ENCODE data around the gene TICRR. TPM values are rescaled to one million over a fixed set of nuclear protein-coding genes. Genes with fewer than 3 reads are reported as not detected.
A peak's percentile ranks its signal among the peaks of the same experiment; 100 is the strongest.

TICRR gene
- total and polyA plus RNA-seq, 9 donors: 0.08 to 0.32 (median 0.25) TPM

- Histone ChIP-seq H3K9me3 (no peaks in the 10 kb centered on the region), H3K27me3 (no peaks in the 10 kb centered on the region), H3K36me3 (no peaks in the 10 kb centered on the region), H3K27ac (no peak overlapping the region), H3K4me3 (no peak overlapping the region), H3K4me1 (ENCODE audit: insufficient read depth) (no peaks in the 10 kb centered on the region)
- TF ChIP-seq EP300 (IDR thresholded peaks at IDR 0.05) (no peak), CTCF (IDR thresholded peaks at IDR 0.05) (no peak), POLR2A (IDR thresholded peaks at IDR 0.05) (no peak)
- WGBS, 3 donors: 96 to 98% (median 97%) methylated on average over 5 of the region's 5 CpGs
- intact Hi-C loops (cut with DNase I): loop anchor here in 1 of 4 donors (10.0 kb wide), 1 partner anchor 105 kb away; no protein-coding TSS in a partner anchor
- DNase-seq: no peak
Measured at GRCh38 chr15:89640245-89640644, 65.0 kb downstream of the TICRR start.

GRCh38 chr15:89641053-89641452, 65.8 kb downstream of the TICRR start:
- WGBS, 3 donors: 81 to 88% (median 87%) methylated on average over 5 of the region's 5 CpGs
- H3K27me3 ChIP-seq: no peaks in the 10 kb centered on the region
- TF ChIP-seq EP300 (IDR thresholded peaks at IDR 0.05) (no peak), POLR2A (IDR thresholded peaks at IDR 0.05) (no peak), CTCF (IDR thresholded peaks at IDR 0.05) (no peak)
- H3K9me3 ChIP-seq: no peaks in the 10 kb centered on the region
- H3K4me1 ChIP-seq (ENCODE audit: insufficient read depth): no peaks in the 10 kb centered on the region
- no peaks in the 10 kb centered on the region for H3K36me3 ChIP-seq
- H3K27ac ChIP-seq: no peak overlapping the region
- no peak for DNase-seq
- intact Hi-C loops (cut with DNase I): loop anchor here in 1 of 4 donors (10.0 kb wide), 1 partner anchor 104 kb away; no protein-coding TSS in a partner anchor
- no peak overlapping the region for H3K4me3 ChIP-seq

DNA sequence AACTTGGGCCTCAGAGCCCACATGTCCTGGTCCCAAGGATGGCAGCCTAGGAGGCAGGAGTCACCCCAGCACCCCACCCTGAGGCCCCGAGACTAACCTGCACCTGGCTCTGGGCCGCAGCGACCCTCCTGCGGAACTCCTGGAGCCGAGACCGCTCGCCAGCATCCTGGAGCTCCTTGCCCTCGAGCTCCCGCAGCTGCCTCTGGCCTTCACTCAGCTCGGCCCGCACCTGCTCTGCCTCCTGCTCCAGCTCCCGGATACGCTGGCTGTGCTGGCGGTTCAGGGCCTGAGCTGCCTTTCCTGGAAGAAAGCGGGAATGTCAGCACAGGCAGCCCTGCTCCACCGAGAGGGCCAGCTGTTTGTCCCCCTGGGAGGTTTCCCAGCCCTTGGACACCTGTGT, 66.8 kb downstream of the TICRR start:
- TF ChIP-seq POLR2A (IDR thresholded peaks at IDR 0.05): no peak
- TF ChIP-seq CTCF (IDR thresholded peaks at IDR 0.05): no peak
- no peak for TF ChIP-seq EP300 (IDR thresholded peaks at IDR 0.05)
- Histone ChIP-seq H3K36me3 (no peaks in the 10 kb centered on the region), H3K4me1 (ENCODE audit: insufficient read depth) (peaks cover 2% of the 10 kb centered on the region), H3K27me3 (no peaks in the 10 kb centered on the region), H3K4me3 (no peak overlapping the region), H3K27ac (no peak overlapping the region), H3K9me3 (no peaks in the 10 kb centered on the region)
- intact Hi-C loops (cut with DNase I): loop anchor here in 1 of 4 donors (10.0 kb wide), 1 partner anchor 103 kb away; no protein-coding TSS in a partner anchor
- no peak for DNase-seq
- 89 to 95% (median 93%) methylated on average over 16 of the region's 16 CpGs for WGBS, 3 donors

- Histone ChIP-seq H3K27me3 (no peaks in the 10 kb centered on the region), H3K27ac (no peak overlapping the region), H3K4me1 (ENCODE audit: insufficient read depth) (peaks cover 5% of the 10 kb centered on the region), H3K4me3 (no peak overlapping the region), H3K36me3 (no peaks in the 10 kb centered on the region), H3K9me3 (no peaks in the 10 kb centered on the region)
- TF ChIP-seq CTCF (IDR thresholded peaks at IDR 0.05): no peak
- no peak for TF ChIP-seq EP300 (IDR thresholded peaks at IDR 0.05)
- no peak for TF ChIP-seq POLR2A (IDR thresholded peaks at IDR 0.05)
- intact Hi-C loops (cut with DNase I): loop anchor here in 3 of 4 donors (5.0 to 10.0 kb wide), 2 partner anchors 99 to 102 kb away; no protein-coding TSS in a partner anchor
- 92 to 98% (median 97%) methylated on average over 6 to 8 of the region's 8 CpGs for WGBS, 3 donors
- DNase-seq: peak in 2 of 5 donors; percentile 11 to 12
Measured at GRCh38 chr15:89645680-89646079, 70.4 kb downstream of the TICRR start.

All from ovary (tissue), 9 donors.